HepG2 (cell line): ENCODE results near the gene LDLRAD4. TPM values are rescaled to one million over a fixed set of nuclear protein-coding genes. Genes with fewer than 3 reads are reported as not detected.

Source experiments
- ATAC-seq: fragments of 200-7000 bp; cut with Tn5 transposase; 3 replicates; pipeline ENCODE4 v1.9.1; 2020; ENCODE audit warnings: mild to moderate bottlenecking, moderate library complexity
- BruUV-seq: library from RNA; stranded (reverse); fragments of 400-500 nt; replicated peaks from 2 replicates; lab custom pipeline; 2021; lab: Mats Ljungman, UMichigan
- CTCF ChIA-PET: fragments of 300-600 bp; formaldehyde crosslinking; extraction: SDS; loops from one replicate; lab custom pipeline; 2021; ENCODE audit warnings: low total read pairs, inconsistent platforms, low intra/inter-chr PET ratio; lab: Yijun Ruan, JAX
- POLR2A ChIA-PET: fragments of 350-600 bp; sonication (Branson Sonifier 250); formaldehyde crosslinking; loops from one replicate; lab custom pipeline; 2020; ENCODE audit warnings: antibody characterized with exemption, inconsistent platforms; lab: Yijun Ruan, JAX
- DNase-seq: peaks from one replicate; pipeline ENCODE4 v3.0.0-alpha.2; 2015; ENCODE audit warnings: low spot score
- FAIRE-seq: peaks from 3 replicates; lab custom pipeline; 2011; peaks lifted over from hg19 to GRCh38; lab: Jason Lieb, UNC
- H2AFZ ChIP-seq: one replicate; pipeline ENCODE4 v1.6.1; 2011; ENCODE audit warnings: low read length, inconsistent platforms
- H3K27ac ChIP-seq: fragments of 300-600 bp; 3 replicates; pipeline ENCODE4 v1.8.0; 2011; ENCODE audit warnings: mixed run types, mild to moderate bottlenecking, mixed read lengths, low read length, inconsistent platforms; ENCODE audit not compliant: insufficient read depth; ENCODE audit errors: extremely low read length
- H3K27me3 ChIP-seq, 2 experiments: fragments of 200-600 bp in 1 of 2; 2 replicates in 1 of 2; 3 replicates in 1 of 2; pipeline versions ENCODE4 v1.6.0 to v1.8.0; 2011; ENCODE audit warnings: low read length in 2 of 2, mild to moderate bottlenecking in 2 of 2, moderate library complexity in 2 of 2, inconsistent platforms in 1 of 2; ENCODE audit not compliant: insufficient read depth in 2 of 2, control insufficient read depth in 1 of 2
- H3K36me3 ChIP-seq, 2 experiments: fragments of 200-600 bp in 1 of 2; replicated peaks in 1 of 2; 2 replicates in 1 of 2; 3 replicates in 1 of 2; pipeline versions ENCODE4 v1.5.1 to v1.8.0; 2011; ENCODE audit warnings: low read length in 2 of 2, inconsistent platforms in 1 of 2; ENCODE audit not compliant: insufficient read depth in 2 of 2, control insufficient read depth in 1 of 2
- H3K4me1 ChIP-seq: 2 replicates; pipeline ENCODE4 v1.5.1; 2012; ENCODE audit warnings: low read length, inconsistent platforms; ENCODE audit not compliant: insufficient read depth
- H3K4me2 ChIP-seq: 2 replicates; pipeline ENCODE4 v1.6.0; 2011; ENCODE audit warnings: low read depth, low read length, inconsistent platforms
- H3K4me3 ChIP-seq, 3 experiments: fragments of 200-600 bp in 1 of 3; sonication (generic), shearing (Covaris generic) in 1 of 3; replicated peaks in 1 of 3; 2 replicates each; pipeline ENCODE4 v1.5.1; 2011 to 2016; ENCODE audit warnings: low read length in 3 of 3, inconsistent platforms in 2 of 3, low read depth in 2 of 3, mild to moderate bottlenecking in 2 of 3, control low read depth in 1 of 3, mixed read lengths in 1 of 3; ENCODE audit not compliant: insufficient read depth in 1 of 3
- H3K79me2 ChIP-seq: one replicate; pipeline ENCODE4 v1.6.1; 2011; ENCODE audit warnings: low read length, inconsistent platforms; ENCODE audit not compliant: insufficient read depth
- H3K9ac ChIP-seq: 2 replicates; pipeline ENCODE4 v1.6.0; 2011; ENCODE audit warnings: mild to moderate bottlenecking, low read depth, low read length, inconsistent platforms; ENCODE audit not compliant: insufficient read depth
- H3K9me3 ChIP-seq: 2 replicates; pipeline ENCODE4 v1.5.1; 2012; ENCODE audit warnings: mild to moderate bottlenecking, low read length
- H4K20me1 ChIP-seq: 2 replicates; pipeline ENCODE4 v1.6.0; 2011; ENCODE audit warnings: inconsistent platforms, mild to moderate bottlenecking, low read length, moderate library complexity; ENCODE audit not compliant: insufficient read depth
- ASH2L ChIP-seq: fragments of 300-600, 200-600 bp; sonication (generic); IDR thresholded peaks from 2 replicates; pipeline ENCODE4 v1.7.0; 2017; ENCODE audit warnings: low read depth, mild to moderate bottlenecking, moderate library complexity, mixed read lengths, low read length; ENCODE audit not compliant: insufficient read length
- HOXD1 ChIP-seq: sonication (generic); formaldehyde crosslinking; IDR thresholded peaks from 2 replicates; pipeline ENCODE4 v1.5.0; 2020; ENCODE audit warnings: missing genetic modification reagents
- KLF6 ChIP-seq: IDR thresholded peaks from 2 replicates; pipeline ENCODE4 v1.8.0; 2016; ENCODE audit warnings: missing biosample characterization, missing genetic modification reagents
- MYPOP ChIP-seq: sonication (generic); formaldehyde crosslinking; IDR thresholded peaks from 2 replicates; pipeline ENCODE4 v1.8.1; 2023; ENCODE audit warnings: mild to moderate bottlenecking, moderate library complexity, missing genetic modification reagents
- NFATC3 ChIP-seq: sonication (generic); formaldehyde crosslinking; IDR thresholded peaks from 2 replicates; pipeline ENCODE4 v1.5.1; 2020; ENCODE audit warnings: mild to moderate bottlenecking, missing genetic modification reagents
- PCBP2 ChIP-seq: fragments of 200-400 bp; formaldehyde crosslinking; optimal IDR thresholded peaks from 2 replicates; pipeline ENCODE3; 2018; ENCODE audit warnings: low read length, low read depth; ENCODE audit not compliant: poor library complexity, severe bottlenecking
- POGZ ChIP-seq: sonication (generic); formaldehyde crosslinking; IDR thresholded peaks from 2 replicates; pipeline ENCODE4 v1.4.0; 2020; ENCODE audit warnings: mild to moderate bottlenecking, missing genetic modification reagents
- PRPF4 ChIP-seq: fragments of 200-400 bp; formaldehyde crosslinking; IDR thresholded peaks from 2 replicates; pipeline ENCODE4 v1.6.1; 2016; ENCODE audit warnings: low read length, low read depth; ENCODE audit not compliant: poor library complexity, severe bottlenecking
- TAF1 ChIP-seq: sonication (generic); formaldehyde crosslinking; IDR thresholded peaks from 2 replicates; pipeline ENCODE4 v1.4.0; 2020; ENCODE audit warnings: missing genetic modification reagents
- TCF7 ChIP-seq: sonication (generic); IDR thresholded peaks from 2 replicates; pipeline ENCODE4 v1.6.1; 2016; ENCODE audit warnings: antibody characterized with exemption, low read depth
- THYN1 ChIP-seq: sonication (generic); formaldehyde crosslinking; IDR thresholded peaks from 2 replicates; pipeline ENCODE4 v1.8.1; 2023; ENCODE audit warnings: low read depth, mild to moderate bottlenecking, moderate library complexity, missing genetic modification reagents, borderline replicate concordance
- ZBTB42 ChIP-seq: sonication (generic); formaldehyde crosslinking; IDR thresholded peaks from 2 replicates; pipeline ENCODE4 v1.5.0; 2020; ENCODE audit warnings: mild to moderate bottlenecking, missing genetic modification reagents
- ZC3H4 ChIP-seq: sonication (generic); formaldehyde crosslinking; IDR thresholded peaks from 2 replicates; pipeline ENCODE4 v1.4.0; 2020; ENCODE audit warnings: missing genetic modification reagents, borderline replicate concordance
- ZNF124 ChIP-seq: sonication (generic); formaldehyde crosslinking; IDR thresholded peaks from 2 replicates; pipeline ENCODE4 v1.4.0; 2020; ENCODE audit warnings: missing genetic modification reagents
- ZNF331 ChIP-seq: sonication (generic); formaldehyde crosslinking; IDR thresholded peaks from 2 replicates; pipeline ENCODE4 v1.4.0; 2020; ENCODE audit warnings: missing genetic modification reagents
- ZNF446 ChIP-seq: sonication (generic); formaldehyde crosslinking; IDR thresholded peaks from 2 replicates; pipeline ENCODE4 v1.5.0; 2020; ENCODE audit warnings: mild to moderate bottlenecking, missing genetic modification reagents
- ZNF558 ChIP-seq: sonication (generic); formaldehyde crosslinking; IDR thresholded peaks from 2 replicates; pipeline ENCODE4 v1.9.0; 2022; ENCODE audit warnings: mild to moderate bottlenecking, missing genetic modification reagents, borderline replicate concordance
- ZNF766 ChIP-seq: sonication (generic); formaldehyde crosslinking; IDR thresholded peaks from 2 replicates; pipeline ENCODE4 v1.5.0; 2020; ENCODE audit warnings: missing genetic modification reagents, borderline replicate concordance
- ZNF839 ChIP-seq: sonication (generic); formaldehyde crosslinking; IDR thresholded peaks from 2 replicates; pipeline ENCODE4 v1.4.0; 2020; ENCODE audit warnings: missing genetic modification reagents, mild to moderate bottlenecking, borderline replicate concordance
- ZZZ3 ChIP-seq: sonication (generic); formaldehyde crosslinking; IDR thresholded peaks from 2 replicates; pipeline ENCODE4 v1.4.0; 2020; ENCODE audit warnings: missing genetic modification reagents, mild to moderate bottlenecking, borderline replicate concordance
- WGBS: methylation state at CpG from one replicate; pipeline ENCODE4 v1.1.6; 2017; ENCODE audit warnings: low lambda C conversion rate; 5-methylcytosine and 5-hydroxymethylcytosine counted together
- in situ Hi-C: cut with HindIII; loops from 2 replicates; pipeline ENCODE4 v1.10.0; 2017; ENCODE audit warnings: low pct_unique_long_range_greater_than_20kb; ENCODE audit not compliant: extremely low pct_ligation_motif_present
- intact Hi-C: fragments of 100-400 bp; cut with micrococcal nuclease; formaldehyde crosslinking; loops from one replicate; pipeline ENCODE4 v1.10.0; 2022; ENCODE audit not compliant: unreplicated experiment
- polyA plus RNA-seq, 8 experiments: library from polyadenylated mRNA; depleted of rRNA in 3 of 8; stranded (reverse) in 7 of 8; unstranded in 1 of 8; fragments of >200 nt; fragmentation: Illumina TruSeq in 4 of 8; extraction: Trizol in 4 of 8; gene quantifications; 2 replicates each; pipeline versions ENCODE4 v1.2.1 to v1.2.3, GENCODE V29; 2011 to 2016; ENCODE audit warnings: low read depth in 4 of 8, missing spikeins in 1 of 8, mixed read lengths in 1 of 8; ENCODE audit not compliant: insufficient read depth in 1 of 8
- total RNA-seq, 5 experiments: library from RNA; depleted of rRNA; stranded (reverse); fragments of >200 nt; fragmentation: Illumina TruSeq; extraction: Trizol; gene quantifications; 2 replicates each; pipeline ENCODE4 v1.2.3, GENCODE V29; 2016; ENCODE audit warnings: low read depth in 1 of 5
- TF ChIP-seq, protein P1 (sequence below): fragments of 450-650 bp; IDR thresholded peaks from 2 replicates; pipeline ENCODE4 v1.6.1; 2016

LDLRAD4 gene
- total and polyA plus RNA-seq, 2 of the 13 experiments (the other 11 are each of a cell fraction or from before 2014, with no cell fraction given): 13.6 to 20.9 TPM

DNA sequence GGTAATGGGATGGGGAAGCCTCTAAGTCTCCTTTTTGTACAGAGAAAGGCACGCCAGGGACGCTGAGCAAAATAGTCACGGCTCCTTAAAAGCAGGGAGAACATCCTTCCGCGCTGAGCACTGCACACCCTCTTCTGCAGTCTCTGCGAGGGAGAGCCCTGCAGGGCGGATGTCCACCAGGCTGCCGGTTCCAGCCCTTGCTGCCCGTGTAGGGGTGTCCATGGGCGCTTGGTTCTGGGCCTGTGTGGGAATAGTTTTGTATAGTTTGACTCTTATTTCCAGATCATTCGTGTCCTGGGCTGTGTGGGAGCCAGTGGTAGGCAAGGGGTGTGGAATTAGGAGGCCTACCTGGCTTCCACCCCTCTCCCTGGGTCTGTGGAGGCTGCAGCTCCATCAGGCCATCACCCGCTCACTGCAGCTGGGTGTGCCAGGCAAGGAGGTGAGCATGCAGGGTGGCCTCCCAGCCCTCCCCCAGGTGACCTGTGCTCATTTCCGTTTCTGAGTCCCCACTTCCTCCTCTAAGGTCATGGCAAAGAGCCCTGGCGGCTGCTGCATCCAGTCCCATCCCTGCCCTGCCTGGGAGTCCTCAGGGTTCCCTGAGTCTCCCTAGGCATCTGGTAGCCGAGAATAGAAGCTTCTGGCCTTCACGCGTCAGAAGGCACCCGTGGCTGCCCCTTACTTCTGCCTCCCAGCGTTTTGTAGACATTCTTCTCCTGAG, 202.6 kb downstream of the LDLRAD4 start (continued):
- TF ChIP-seq ZNF839 (no peak), TAF1 (CRISPR knock-in tag) (no peak), MYPOP (CRISPR knock-in tag) (no peak)

DNA sequence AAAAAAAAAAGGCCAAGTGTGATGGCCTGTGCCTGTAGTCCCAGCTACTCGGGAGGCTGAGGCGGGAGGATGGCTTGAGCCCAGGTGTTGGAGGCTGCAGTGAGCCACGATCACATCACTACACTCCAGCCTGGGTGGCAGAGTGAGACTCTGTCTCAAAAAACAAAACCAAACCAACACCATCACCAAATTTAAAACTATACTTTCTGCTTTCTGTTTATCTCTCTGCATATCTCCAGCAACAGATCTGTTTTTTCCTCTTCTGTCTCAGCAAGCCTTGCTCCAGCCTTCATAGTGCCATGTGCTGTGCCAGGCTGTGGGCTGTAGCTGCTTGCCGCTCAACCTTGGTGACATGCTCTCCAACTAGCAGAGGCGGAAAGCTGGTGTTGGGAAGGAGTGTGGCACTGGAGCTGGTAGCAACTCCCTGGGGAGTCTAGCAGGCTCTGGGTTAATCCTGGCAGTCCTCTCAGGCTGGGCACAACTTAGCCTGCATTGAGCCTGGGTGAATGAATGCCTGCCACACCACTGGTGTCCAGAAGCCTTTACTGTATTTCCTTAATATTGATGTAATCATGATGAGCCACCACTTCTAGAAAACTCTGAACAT, 204.1 kb downstream of the LDLRAD4 start:
- in situ Hi-C loops: no loop called here
- intact Hi-C loops: no loop called here
- no peak for ATAC-seq
- Histone ChIP-seq H3K4me2 (no peak overlapping the region), H4K20me1 (no peaks in the 10 kb centered on the region), H3K9ac (no peak overlapping the region), H2AFZ (no peak overlapping the region), H3K4me1 (peaks cover 19% of the 10 kb centered on the region), H3K9me3 (no peaks in the 10 kb centered on the region), H3K27me3 (no peaks in the 10 kb centered on the region), H3K79me2 (no peaks in the 10 kb centered on the region), H3K27ac (no peak overlapping the region), H3K36me3 (no peaks in the 10 kb centered on the region), H3K4me3 (no peak overlapping the region)
- FAIRE-seq: no peak
- BruUV-seq: no TSS peak
- 98% methylated on average over 5 of the region's 5 CpGs for WGBS
- ChIA-PET POLR2A (no interaction called here), CTCF (no interaction called here)
- DNase-seq: no peak
- TF ChIP-seq KLF6 (CRISPR knock-in tag): no peak
- no peak for TF ChIP-seq ZC3H4 (CRISPR knock-in tag)
- no peak for TF ChIP-seq NFATC3 (CRISPR knock-in tag)
- no peak for TF ChIP-seq ZNF124 (CRISPR knock-in tag)
- no peak for TF ChIP-seq PRPF4
- TF ChIP-seq ZBTB42: no peak
- no peak for TF ChIP-seq ZNF766
- no peak for TF ChIP-seq PCBP2
- no peak for TF ChIP-seq ZNF331 (CRISPR knock-in tag)
- TF ChIP-seq ASH2L: no peak
- TF ChIP-seq THYN1 (CRISPR knock-in tag): no peak
- TF ChIP-seq HOXD1 (CRISPR knock-in tag): no peak
- TF ChIP-seq, protein P1, sequence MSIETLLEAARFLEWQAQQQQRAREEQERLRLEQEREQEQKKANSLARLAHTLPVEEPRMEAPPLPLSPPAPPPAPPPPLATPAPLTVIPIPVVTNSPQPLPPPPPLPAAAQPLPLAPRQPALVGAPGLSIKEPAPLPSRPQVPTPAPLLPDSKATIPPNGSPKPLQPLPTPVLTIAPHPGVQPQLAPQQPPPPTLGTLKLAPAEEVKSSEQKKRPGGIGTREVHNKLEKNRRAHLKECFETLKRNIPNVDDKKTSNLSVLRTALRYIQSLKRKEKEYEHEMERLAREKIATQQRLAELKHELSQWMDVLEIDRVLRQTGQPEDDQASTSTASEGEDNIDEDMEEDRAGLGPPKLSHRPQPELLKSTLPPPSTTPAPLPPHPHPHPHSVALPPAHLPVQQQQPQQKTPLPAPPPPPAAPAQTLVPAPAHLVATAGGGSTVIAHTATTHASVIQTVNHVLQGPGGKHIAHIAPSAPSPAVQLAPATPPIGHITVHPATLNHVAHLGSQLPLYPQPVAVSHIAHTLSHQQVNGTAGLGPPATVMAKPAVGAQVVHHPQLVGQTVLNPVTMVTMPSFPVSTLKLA: no peak
- TF ChIP-seq ZZZ3 (CRISPR knock-in tag): no peak
- TF ChIP-seq ZNF558 (CRISPR knock-in tag): no peak
- TF ChIP-seq TCF7: no peak
- no peak for TF ChIP-seq ZNF446 (CRISPR knock-in tag)
- TF ChIP-seq POGZ (CRISPR knock-in tag): no peak
